Tibial nerve (tissue), 4 donors: Measurements from ENCODE around the gene PCDHGB3.

ENCODE experiments used
- EP300 ChIP-seq, 2 donors: sonication (generic); formaldehyde crosslinking; IDR thresholded peaks; one replicate each; pipeline ENCODE4 v1.6.1; 2017; ENCODE audit warnings: antibody characterized with exemption in 2 of 2, mild to moderate bottlenecking in 1 of 2
- POLR2A ChIP-seq, 2 donors: fragments of 450-650 bp; IDR thresholded peaks; one replicate each; pipeline ENCODE4 v1.6.1; 2017; ENCODE audit warnings: antibody characterized with exemption in 2 of 2, mild to moderate bottlenecking in 2 of 2, moderate library complexity in 2 of 2
- TF ChIP-seq, protein P1 (sequence below), 5 experiments: fragments of 200-600 bp in 3 of 5; fragments of 450-650 bp in 2 of 5; sonication (generic) in 3 of 5; IDR thresholded peaks; one replicate each; pipeline ENCODE4 v1.5.1; 2016 to 2019; ENCODE audit warnings: antibody characterized with exemption in 5 of 5, mild to moderate bottlenecking in 3 of 5, moderate library complexity in 2 of 5

DNA sequence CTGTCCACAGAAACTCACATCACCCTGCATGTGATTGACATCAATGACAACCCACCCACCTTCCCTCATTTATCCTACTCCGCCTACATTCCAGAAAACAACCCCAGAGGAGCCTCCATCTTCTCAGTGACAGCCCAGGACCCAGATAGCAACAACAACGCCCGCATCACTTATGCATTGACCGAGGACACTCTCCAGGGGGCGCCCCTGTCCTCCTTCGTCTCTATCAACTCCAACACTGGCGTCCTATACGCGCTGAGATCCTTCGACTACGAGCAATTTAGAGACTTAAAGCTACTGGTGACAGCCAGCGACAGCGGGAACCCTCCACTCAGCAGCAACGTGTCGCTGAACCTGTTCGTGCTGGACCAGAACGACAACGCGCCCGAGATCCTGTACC lies 24.7 kb upstream of the PCDHGB3 start:
- TF ChIP-seq, protein P1, sequence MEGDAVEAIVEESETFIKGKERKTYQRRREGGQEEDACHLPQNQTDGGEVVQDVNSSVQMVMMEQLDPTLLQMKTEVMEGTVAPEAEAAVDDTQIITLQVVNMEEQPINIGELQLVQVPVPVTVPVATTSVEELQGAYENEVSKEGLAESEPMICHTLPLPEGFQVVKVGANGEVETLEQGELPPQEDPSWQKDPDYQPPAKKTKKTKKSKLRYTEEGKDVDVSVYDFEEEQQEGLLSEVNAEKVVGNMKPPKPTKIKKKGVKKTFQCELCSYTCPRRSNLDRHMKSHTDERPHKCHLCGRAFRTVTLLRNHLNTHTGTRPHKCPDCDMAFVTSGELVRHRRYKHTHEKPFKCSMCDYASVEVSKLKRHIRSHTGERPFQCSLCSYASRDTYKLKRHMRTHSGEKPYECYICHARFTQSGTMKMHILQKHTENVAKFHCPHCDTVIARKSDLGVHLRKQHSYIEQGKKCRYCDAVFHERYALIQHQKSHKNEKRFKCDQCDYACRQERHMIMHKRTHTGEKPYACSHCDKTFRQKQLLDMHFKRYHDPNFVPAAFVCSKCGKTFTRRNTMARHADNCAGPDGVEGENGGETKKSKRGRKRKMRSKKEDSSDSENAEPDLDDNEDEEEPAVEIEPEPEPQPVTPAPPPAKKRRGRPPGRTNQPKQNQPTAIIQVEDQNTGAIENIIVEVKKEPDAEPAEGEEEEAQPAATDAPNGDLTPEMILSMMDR (IDR thresholded peaks at IDR 0.05), result no peak
- TF ChIP-seq POLR2A (IDR thresholded peaks at IDR 0.05) (no peak), EP300 (IDR thresholded peaks at IDR 0.05) (no peak)
